ENCODE results near the gene SLC22A6.
"Not testable (repeated sequence)": the region's sequence is repeated elsewhere in the genome, so short reads cannot be mapped to it uniquely, and the experiment has no call there.

SLC22A6 gene

DNA sequence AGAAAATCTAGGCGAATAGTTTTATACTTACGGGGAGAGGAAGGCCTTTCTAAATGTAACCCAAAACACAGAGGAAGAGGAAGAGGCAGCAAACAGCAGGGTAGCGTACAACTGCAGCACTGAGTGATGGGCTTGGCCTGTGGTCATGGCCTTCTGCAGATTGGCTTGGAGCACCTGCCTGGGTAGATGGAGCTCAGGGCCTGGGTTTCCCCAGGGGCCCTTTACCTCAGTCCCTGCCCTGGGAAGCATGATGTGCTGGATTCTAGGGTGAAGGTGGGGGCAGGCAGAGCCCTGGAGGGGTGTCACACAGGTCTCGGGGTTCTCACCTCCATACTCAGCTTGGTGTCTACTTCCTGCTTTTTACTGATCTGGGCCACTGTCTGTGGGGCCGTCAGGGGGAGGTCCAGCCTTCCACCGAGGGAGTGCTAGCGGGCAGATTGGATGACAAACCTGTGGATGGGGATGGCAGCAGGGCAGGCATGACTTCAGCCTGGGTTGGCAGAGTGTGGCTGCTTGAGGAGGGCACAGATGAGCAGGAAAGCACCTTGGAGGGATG lies 35.9 kb downstream of the SLC22A6 start:
- no peak overlapping the region for H3K4me3 ChIP-seq (ENCODE audit: low read depth, low read length)
- ChIA-PET CTCF (no interaction called here), POLR2A (no interaction called here)
- TF ChIP-seq CTCF (IDR thresholded peaks at IDR 0.05; ENCODE audit: insufficient read depth, low read length, missing control alignments), result no peak
- DNase-seq (ENCODE audit: low read depth, low spot score), result no peak

- DNase-seq (ENCODE audit: low read depth, low spot score); CTCF ChIA-PET; POLR2A ChIA-PET; H3K4me3 ChIP-seq (ENCODE audit: low read depth, low read length): not testable (repeated sequence)
Observed at GRCh38 chr11:62945538-62945937, 39.2 kb downstream of the SLC22A6 start.

DNA sequence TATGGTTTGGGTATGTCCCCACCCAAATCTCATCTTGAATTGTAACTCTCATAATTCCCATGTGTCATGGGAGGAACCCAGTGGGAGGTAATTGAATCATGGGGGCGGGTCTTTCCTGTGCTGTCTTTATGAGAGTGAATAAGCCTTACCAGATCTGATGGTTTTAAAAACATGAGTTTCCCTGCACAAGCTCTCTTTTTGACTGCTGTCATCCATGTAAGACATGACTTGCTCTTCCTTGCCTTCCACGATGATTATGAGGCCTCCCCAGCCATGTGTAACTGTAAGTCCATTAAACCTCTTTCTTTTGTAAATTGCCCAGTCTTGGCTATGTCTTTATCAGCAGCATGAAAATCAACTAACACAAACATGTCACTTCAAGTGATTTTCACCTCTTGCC lies 47.2 kb downstream of the SLC22A6 start:
- CTCF ChIA-PET, result interaction anchor here (2.1 kb wide), 1 partner anchor 31 kb away, joined by 8 read pairs; no protein-coding TSS in a partner anchor
- POLR2A ChIA-PET; H3K4me3 ChIP-seq (ENCODE audit: low read depth, low read length); DNase-seq (ENCODE audit: low read depth, low spot score): not testable (repeated sequence)

- DNase-seq (ENCODE audit: low read depth, low spot score), result no peak
- no peak overlapping the region for H3K4me3 ChIP-seq (ENCODE audit: low read depth, low read length)
- no peak for TF ChIP-seq CTCF (IDR thresholded peaks at IDR 0.05; ENCODE audit: insufficient read depth, low read length, missing control alignments)
- POLR2A ChIA-PET, result no interaction called here
- CTCF ChIA-PET, result no interaction called here
Observed at GRCh38 chr11:62934496-62934785, 50.3 kb downstream of the SLC22A6 start.

GRCh38 chr11:62933750-62934495 lies 50.8 kb downstream of the SLC22A6 start:
- ChIA-PET POLR2A (no interaction called here), CTCF (no interaction called here)
- no peak for DNase-seq (ENCODE audit: low read depth, low spot score)
- TF ChIP-seq CTCF (IDR thresholded peaks at IDR 0.05; ENCODE audit: insufficient read depth, low read length, missing control alignments), result no peak
- no peak overlapping the region for H3K4me3 ChIP-seq (ENCODE audit: low read depth, low read length)

DNA sequence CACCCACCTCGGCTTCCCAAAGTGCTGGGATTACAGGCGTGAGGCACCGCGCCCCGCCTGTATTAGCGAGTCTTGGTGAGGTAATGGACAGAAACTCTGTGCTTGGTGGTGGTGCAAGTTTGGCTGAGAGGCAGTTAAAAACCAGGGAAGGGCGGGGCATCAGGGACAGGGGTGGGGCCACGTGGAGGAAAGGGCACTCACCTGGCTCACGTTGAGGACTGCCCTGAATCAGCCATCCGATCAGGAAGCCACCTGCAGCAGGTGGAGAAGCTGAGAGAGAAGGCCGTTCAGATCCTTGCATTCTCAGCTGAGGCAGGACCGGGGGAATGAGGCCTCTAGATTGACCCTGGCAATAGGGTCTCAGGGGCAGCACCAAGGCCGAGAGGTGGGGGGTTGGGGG lies 51.5 kb downstream of the SLC22A6 start:
- no peak overlapping the region for H3K4me3 ChIP-seq (ENCODE audit: low read depth, low read length)
- ChIA-PET CTCF (no interaction called here), POLR2A (no interaction called here)
- TF ChIP-seq CTCF (IDR thresholded peaks at IDR 0.05; ENCODE audit: insufficient read depth, low read length, missing control alignments), result no peak
- no peak for DNase-seq (ENCODE audit: low read depth, low spot score)

DNA sequence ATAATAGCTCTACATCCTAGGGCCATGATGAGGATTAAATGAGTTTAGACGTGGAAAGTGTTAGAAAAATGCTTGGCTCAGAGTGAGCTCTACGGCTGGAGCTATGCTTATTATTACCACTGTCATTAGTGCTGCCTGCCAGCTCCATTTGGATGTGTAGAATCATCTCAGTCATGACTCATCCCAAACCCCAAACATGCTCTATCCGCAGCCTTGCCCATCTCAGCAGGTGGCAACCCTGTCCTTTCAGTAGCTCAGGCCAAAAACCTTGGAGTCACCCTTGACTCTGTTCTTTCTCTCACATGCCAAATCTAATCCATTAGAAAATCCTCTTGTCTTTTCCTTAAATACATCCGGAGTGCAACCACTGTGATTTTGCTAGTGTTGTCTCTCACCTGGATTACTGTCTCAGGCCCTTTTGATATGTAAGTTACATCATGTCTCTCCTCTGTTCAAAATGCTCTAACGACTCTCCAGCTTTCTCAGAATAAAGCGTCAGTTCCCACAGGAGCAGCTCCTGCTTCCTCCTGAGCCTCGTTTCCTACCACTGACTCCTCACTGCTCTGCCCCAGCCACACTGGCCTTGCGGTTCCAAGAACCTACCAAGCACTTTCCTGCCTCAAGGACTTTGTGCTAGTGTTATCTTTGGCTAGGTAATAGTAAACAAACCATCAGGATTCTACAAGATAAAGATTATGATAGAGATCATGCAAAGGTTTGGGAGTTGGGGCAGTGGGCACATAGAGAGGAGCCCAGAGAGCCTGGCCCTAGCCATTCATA lies 53.1 kb downstream of the SLC22A6 start:
- ChIA-PET POLR2A (no interaction called here), CTCF (interaction anchor here (0.8 to 2.4 kb wide), 3 partner anchors 17 to 92 kb away, joined by 3 to 17 read pairs (median 4); no protein-coding TSS in a partner anchor)
- DNase-seq (ENCODE audit: low read depth, low spot score), result no peak
- TF ChIP-seq CTCF (IDR thresholded peaks at IDR 0.05; ENCODE audit: insufficient read depth, low read length, missing control alignments), result no peak
- no peak overlapping the region for H3K4me3 ChIP-seq (ENCODE audit: low read depth, low read length)

All from AG04449 (cell line).